Naive thymus-derived CD4-positive, alpha-beta T cell (primary cell): ENCODE results near the gene SAXO2. TPM values are rescaled to one million over a fixed set of nuclear protein-coding genes. Genes with fewer than 3 reads are reported as not detected.
"Not testable (repeated sequence)": the region's sequence is repeated elsewhere in the genome, so short reads cannot be mapped to it uniquely, and the experiment has no call there.

Experiments used
- ATAC-seq: fragments of 150-1000 bp; cut with Tn5 transposase; 2 replicates; pipeline ENCODE4 v1.10.0; 2021; ENCODE audit warnings: mild to moderate bottlenecking, moderate library complexity
- CTCF ChIA-PET: fragments of 350-600 bp; sonication (Branson Sonifier 250); formaldehyde crosslinking; loops from one replicate; lab custom pipeline; 2021; ENCODE audit warnings: antibody characterized with exemption; lab: Charles Lee
- POLR2A ChIA-PET: fragments of 350-600 bp; sonication (Branson Sonifier 250); formaldehyde crosslinking; loops from one replicate; lab custom pipeline; 2021; ENCODE audit warnings: antibody characterized with exemption, inconsistent platforms; lab: Charles Lee
- DNase-seq, 9 donors: peaks; one replicate each; pipeline versions ENCODE4 v3.0.0 to v3.0.0-alpha.2; 2020 to 2022; ENCODE audit warnings: mixed read lengths in 1 of 9
- H3K27ac ChIP-seq: one replicate; pipeline ENCODE4 v1.7.0; 2013; ENCODE audit warnings: mild to moderate bottlenecking, low read depth, low read length, moderate library complexity
- H3K27me3 ChIP-seq, 2 donors: one replicate each; pipeline ENCODE4 v1.7.0; 2013; ENCODE audit warnings: low read length in 2 of 2, mild to moderate bottlenecking in 2 of 2, moderate library complexity in 2 of 2; ENCODE audit not compliant: control insufficient read depth in 2 of 2, insufficient read depth in 2 of 2
- H3K36me3 ChIP-seq, 3 experiments: 1 replicate in 2 of 3; 2 replicates in 1 of 3; pipeline ENCODE4 v1.7.0; 2013; ENCODE audit warnings: low read length in 3 of 3, mild to moderate bottlenecking in 3 of 3, moderate library complexity in 1 of 3; ENCODE audit not compliant: insufficient read depth in 3 of 3, control insufficient read depth in 2 of 3
- H3K4me1 ChIP-seq, 2 donors: one replicate each; pipeline ENCODE4 v1.7.0; 2013; ENCODE audit warnings: low read length in 2 of 2, mild to moderate bottlenecking in 2 of 2, moderate library complexity in 1 of 2; ENCODE audit not compliant: control insufficient read depth in 2 of 2, insufficient read depth in 2 of 2
- H3K4me3 ChIP-seq: 2 replicates; pipeline ENCODE4 v1.7.0; 2013; ENCODE audit warnings: mild to moderate bottlenecking, low read length
- H3K9me3 ChIP-seq, 3 experiments: 1 replicate in 2 of 3; 2 replicates in 1 of 3; pipeline ENCODE4 v1.7.0; 2013; ENCODE audit warnings: low read length in 3 of 3; ENCODE audit not compliant: control insufficient read depth in 2 of 3
- H3K27ac Mint-ChIP-seq, 9 donors: one replicate each; pipeline ENCODE4 v1.8.0; 2020 to 2022; ENCODE audit warnings: mixed read lengths in 9 of 9, mild to moderate bottlenecking in 8 of 9, moderate library complexity in 5 of 9, inconsistent platforms in 2 of 9
- H3K27me3 Mint-ChIP-seq, 5 donors: one replicate each; pipeline ENCODE4 v1.8.0; 2021 to 2022; ENCODE audit warnings: mixed read lengths in 5 of 5, mild to moderate bottlenecking in 1 of 5
- H3K36me3 Mint-ChIP-seq, 5 donors: one replicate each; pipeline ENCODE4 v1.8.0; 2020 to 2022; ENCODE audit warnings: mixed read lengths in 5 of 5, mild to moderate bottlenecking in 3 of 5, inconsistent platforms in 1 of 5
- H3K4me1 Mint-ChIP-seq, 7 donors: one replicate each; pipeline ENCODE4 v1.8.0; 2020 to 2022; ENCODE audit warnings: mixed read lengths in 7 of 7, mild to moderate bottlenecking in 3 of 7, inconsistent platforms in 1 of 7
- H3K4me3 Mint-ChIP-seq, 10 donors: one replicate each; pipeline ENCODE4 v1.8.0; 2020 to 2022; ENCODE audit warnings: mild to moderate bottlenecking in 10 of 10, mixed read lengths in 10 of 10, moderate library complexity in 6 of 10, inconsistent platforms in 2 of 10
- H3K9me3 Mint-ChIP-seq, 11 donors: one replicate each; pipeline ENCODE4 v1.8.0; 2020 to 2022; ENCODE audit warnings: mixed read lengths in 11 of 11, mild to moderate bottlenecking in 4 of 11, inconsistent platforms in 1 of 11, moderate library complexity in 1 of 11
- intact Hi-C, 2 donors: fragments of 100-400 bp; cut with micrococcal nuclease; formaldehyde crosslinking; loops; one replicate each; pipeline ENCODE4 v1.15.1; 2023
- polyA plus RNA-seq, 2 donors: library from polyadenylated mRNA; unstranded; fragments of 300-500 nt; fragmentation: Illumina TruSeq; gene quantifications; one replicate each; pipeline ENCODE4 v1.2.3, GENCODE V29; 2021
- total RNA-seq, 6 experiments: library from RNA in 5 of 6; stranded (reverse) in 5 of 6; gene quantifications; 1 replicate in 5 of 6; 2 replicates in 1 of 6; pipeline ENCODE4 v1.2.3 and lab custom pipeline; 2021 to 2026

The SAXO2 gene
- total and polyA plus RNA-seq, 7 experiments from 2014 or later: 0.25 to 6.4 (median 1.6) TPM; not detected in 2

DNA sequence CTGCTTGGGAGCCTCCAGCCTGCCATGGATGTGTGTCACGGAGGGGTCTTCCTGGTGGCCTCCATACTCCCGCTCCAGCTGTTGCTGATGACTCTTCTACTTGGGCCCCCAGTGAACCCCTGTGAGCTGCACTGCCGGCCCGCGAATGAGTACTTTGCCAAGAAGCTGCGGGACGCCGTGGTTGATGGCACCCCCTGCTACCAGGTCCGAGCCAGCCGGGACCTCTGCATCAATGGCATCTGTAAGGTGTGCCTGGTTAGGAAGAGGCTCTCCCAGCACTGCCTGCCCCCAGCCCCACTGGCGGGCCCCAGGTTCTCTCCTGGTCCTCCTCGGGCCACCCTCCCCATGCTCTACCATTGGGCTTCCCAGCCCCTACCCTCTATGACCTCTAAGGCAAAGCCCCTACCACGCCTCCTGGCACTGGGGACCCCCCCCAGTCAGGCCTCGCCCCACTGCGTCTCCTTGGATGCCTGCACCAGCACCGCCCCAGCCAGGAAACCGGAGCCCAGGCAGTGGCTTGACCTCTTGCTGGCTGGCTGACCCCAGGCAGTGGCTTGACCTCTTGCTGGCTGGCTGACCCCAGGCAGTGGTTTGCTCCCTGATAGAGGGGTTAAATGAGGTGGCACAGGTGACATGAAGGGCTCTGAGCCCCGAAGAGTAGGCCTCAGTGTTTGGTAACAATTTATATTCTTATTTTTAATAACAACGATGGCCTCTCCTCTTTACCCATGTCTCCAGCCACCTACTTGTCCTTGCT is 57.1 kb downstream of the SAXO2 start:
- H3K4me1 ChIP-seq, DNase-seq, H3K27me3 Mint-ChIP-seq, H3K36me3 ChIP-seq, intact Hi-C loops, ATAC-seq, H3K27me3 ChIP-seq, H3K27ac ChIP-seq, H3K9me3 Mint-ChIP-seq, H3K4me1 Mint-ChIP-seq, H3K4me3 ChIP-seq, CTCF ChIA-PET, H3K9me3 ChIP-seq, H3K27ac Mint-ChIP-seq, H3K4me3 Mint-ChIP-seq, H3K36me3 Mint-ChIP-seq, POLR2A ChIA-PET: not testable (repeated sequence)

DNA sequence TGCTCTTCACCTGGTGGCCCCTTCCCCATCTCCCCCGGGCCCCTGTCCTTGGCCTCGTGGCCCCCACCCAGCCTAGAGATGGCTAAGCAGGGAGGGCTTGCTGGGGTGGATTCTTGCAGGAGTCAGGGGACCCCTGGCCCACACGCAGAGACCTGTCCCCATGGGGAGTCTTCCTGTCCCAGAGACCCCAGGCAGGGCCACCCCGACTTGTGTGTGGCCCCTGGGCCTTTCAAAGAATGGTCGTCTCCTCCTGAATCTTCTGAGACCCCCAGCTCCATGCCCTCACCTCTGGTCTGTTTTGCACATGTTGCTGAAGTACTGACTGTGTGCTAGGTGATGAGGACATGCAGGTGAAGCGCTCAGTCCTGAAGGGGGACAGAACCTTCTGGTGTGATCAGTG is 58.2 kb downstream of the SAXO2 start:
- H3K4me3 Mint-ChIP-seq, intact Hi-C loops, H3K4me1 ChIP-seq, H3K27me3 ChIP-seq, H3K27me3 Mint-ChIP-seq, H3K36me3 ChIP-seq, H3K9me3 ChIP-seq, H3K4me1 Mint-ChIP-seq, H3K36me3 Mint-ChIP-seq, ATAC-seq, H3K4me3 ChIP-seq, H3K9me3 Mint-ChIP-seq, CTCF ChIA-PET, H3K27ac Mint-ChIP-seq, POLR2A ChIA-PET, DNase-seq, H3K27ac ChIP-seq: not testable (repeated sequence)

DNA sequence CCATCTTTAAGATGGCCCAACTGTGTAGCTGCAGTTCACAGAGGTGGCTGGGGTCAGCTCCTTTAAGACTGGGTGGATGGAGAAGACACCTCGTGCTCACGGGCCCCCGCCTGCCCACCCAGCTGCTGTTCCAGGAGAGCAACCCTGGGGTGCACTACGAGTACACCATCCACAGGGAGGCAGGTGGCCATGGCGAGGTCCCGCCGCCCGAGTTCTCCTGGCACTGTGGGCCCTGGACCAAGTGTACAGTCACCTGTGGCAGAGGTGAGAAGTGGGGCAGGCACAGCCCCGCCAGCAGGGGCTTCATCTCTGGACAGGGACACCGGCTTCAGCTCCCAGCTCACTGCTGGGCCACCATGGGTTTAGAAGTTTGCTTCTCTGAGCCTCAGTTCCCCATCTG is 59.9 kb downstream of the SAXO2 start:
- H3K36me3 Mint-ChIP-seq, H3K27ac ChIP-seq, H3K27me3 ChIP-seq, CTCF ChIA-PET, H3K27me3 Mint-ChIP-seq, ATAC-seq, H3K36me3 ChIP-seq, H3K27ac Mint-ChIP-seq, POLR2A ChIA-PET, H3K9me3 ChIP-seq, H3K4me3 ChIP-seq, H3K4me1 ChIP-seq, H3K4me1 Mint-ChIP-seq, intact Hi-C loops, H3K4me3 Mint-ChIP-seq, DNase-seq, H3K9me3 Mint-ChIP-seq: not testable (repeated sequence)

DNA sequence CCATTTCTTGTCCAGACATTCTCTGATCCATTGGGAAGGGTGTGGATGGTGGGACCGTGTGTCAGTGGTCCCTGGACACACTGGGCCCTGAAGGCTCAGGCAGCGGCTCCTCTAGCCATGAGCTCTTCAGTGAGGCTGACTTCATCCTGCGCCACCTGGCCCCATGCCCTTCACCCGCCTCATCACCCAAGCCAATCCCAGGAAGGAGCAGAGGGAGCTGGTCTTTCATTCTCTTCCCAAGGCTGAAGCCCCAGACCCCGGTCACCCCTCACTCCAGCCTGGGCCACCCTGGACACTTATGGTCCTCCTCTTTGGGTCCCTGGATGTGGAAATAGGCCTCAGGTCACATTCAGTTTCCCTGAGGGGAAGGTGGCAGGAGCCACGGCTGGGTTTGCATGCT is 62.2 kb downstream of the SAXO2 start:
- not testable (repeated sequence) for H3K9me3 Mint-ChIP-seq

DNA sequence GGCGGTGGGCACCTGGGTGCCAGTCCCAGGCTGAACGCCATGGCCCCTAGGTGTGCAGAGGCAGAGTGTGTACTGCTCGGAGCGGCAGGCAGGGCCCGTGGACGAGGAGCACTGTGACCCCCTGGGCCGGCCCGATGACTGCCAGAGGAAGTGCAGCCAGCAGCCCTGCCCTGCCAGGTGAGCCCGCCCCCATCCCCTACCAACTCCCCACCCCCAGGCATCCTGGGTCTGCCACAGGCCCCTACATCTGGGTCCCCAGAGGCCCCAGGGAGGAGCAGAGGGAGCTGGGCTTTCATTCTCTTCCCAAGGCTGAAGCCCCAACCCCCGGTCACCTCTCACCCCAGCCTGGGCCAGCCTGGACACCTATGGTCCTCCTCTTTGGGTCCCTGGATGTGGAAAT is 63.0 kb downstream of the SAXO2 start:
- H3K27me3 ChIP-seq, H3K36me3 Mint-ChIP-seq, H3K4me1 ChIP-seq, H3K36me3 ChIP-seq, H3K9me3 ChIP-seq, H3K4me3 Mint-ChIP-seq, H3K9me3 Mint-ChIP-seq, intact Hi-C loops, H3K27me3 Mint-ChIP-seq, DNase-seq, H3K27ac Mint-ChIP-seq, POLR2A ChIA-PET, CTCF ChIA-PET, ATAC-seq, H3K4me3 ChIP-seq, H3K27ac ChIP-seq, H3K4me1 Mint-ChIP-seq: not testable (repeated sequence)

More for the DNA sequence above, 62.2 kb downstream of the SAXO2 start:
- H3K9me3 ChIP-seq, H3K27me3 Mint-ChIP-seq, H3K27ac Mint-ChIP-seq, DNase-seq, POLR2A ChIA-PET, intact Hi-C loops, H3K27me3 ChIP-seq, CTCF ChIA-PET, H3K4me1 ChIP-seq, H3K36me3 ChIP-seq, H3K4me1 Mint-ChIP-seq, H3K27ac ChIP-seq, H3K4me3 Mint-ChIP-seq, ATAC-seq, H3K36me3 Mint-ChIP-seq, H3K4me3 ChIP-seq: not testable (repeated sequence)

DNA sequence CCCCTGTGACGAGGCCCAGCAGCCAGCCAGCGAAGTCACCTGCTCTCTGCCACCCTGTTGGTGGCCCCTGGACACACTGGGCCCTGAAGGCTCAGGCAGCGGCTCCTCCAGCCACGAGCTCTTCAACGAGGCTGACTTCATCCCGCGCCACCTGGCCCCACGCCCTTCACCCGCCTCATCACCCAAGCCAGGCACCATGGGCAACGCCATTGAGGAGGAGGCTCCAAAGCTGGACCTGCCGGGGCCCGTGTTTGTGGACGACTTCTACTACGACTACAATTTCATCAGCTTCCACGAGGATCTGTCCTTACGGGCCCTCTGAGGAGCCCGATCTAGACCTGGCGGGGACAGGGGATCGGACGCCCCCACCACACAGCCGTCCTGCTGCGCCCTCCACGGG is 64.3 kb downstream of the SAXO2 start:
- DNase-seq, H3K4me1 Mint-ChIP-seq, H3K27me3 ChIP-seq, H3K9me3 ChIP-seq, H3K36me3 Mint-ChIP-seq, H3K27me3 Mint-ChIP-seq, H3K27ac ChIP-seq, H3K9me3 Mint-ChIP-seq, H3K4me3 Mint-ChIP-seq, H3K27ac Mint-ChIP-seq, CTCF ChIA-PET, H3K4me3 ChIP-seq, intact Hi-C loops, POLR2A ChIA-PET, H3K4me1 ChIP-seq, ATAC-seq, H3K36me3 ChIP-seq: not testable (repeated sequence)

DNA sequence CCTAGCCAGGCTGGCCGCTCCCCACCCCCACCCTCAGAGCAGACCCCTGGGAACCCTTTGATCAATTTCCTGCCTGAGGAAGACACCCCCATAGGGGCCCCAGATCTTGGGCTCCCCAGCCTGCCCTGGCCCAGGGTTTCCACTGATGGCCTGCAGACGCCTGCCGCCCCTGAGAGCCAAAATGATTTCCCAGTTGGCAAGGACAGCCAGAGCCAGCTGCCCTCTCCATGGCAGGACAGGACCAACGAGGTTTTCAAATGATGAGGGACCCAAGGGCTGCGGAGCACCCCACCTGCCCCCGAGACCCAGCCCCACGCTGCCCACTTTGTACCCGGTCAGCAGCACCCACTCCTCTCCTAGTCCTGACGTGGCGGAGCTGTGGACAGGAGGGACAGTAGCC is 64.8 kb downstream of the SAXO2 start:
- H3K4me3 Mint-ChIP-seq, H3K27me3 ChIP-seq, H3K36me3 ChIP-seq, H3K4me1 Mint-ChIP-seq, ATAC-seq, H3K4me1 ChIP-seq, H3K27ac Mint-ChIP-seq, H3K27me3 Mint-ChIP-seq, H3K27ac ChIP-seq, H3K4me3 ChIP-seq, CTCF ChIA-PET, H3K36me3 Mint-ChIP-seq, POLR2A ChIA-PET, DNase-seq, intact Hi-C loops, H3K9me3 ChIP-seq, H3K9me3 Mint-ChIP-seq: not testable (repeated sequence)
